Osteocyte (in vitro differentiated cells): ENCODE measurements around the gene AMER2. TPM values are rescaled to one million over a fixed set of nuclear protein-coding genes. Genes with fewer than 3 reads are reported as not detected.
A peak's percentile ranks its signal among the peaks of the same experiment; 100 is the strongest.

Source experiments
- DNase-seq: peaks from one replicate; pipeline ENCODE4 v3.0.0; 2021; ENCODE audit warnings: mixed read lengths; ENCODE audit not compliant: unreplicated experiment; ENCODE audit errors: extremely low spot score
- H3K27ac Mint-ChIP-seq: one replicate; pipeline ENCODE4 v1.8.0; 2021; ENCODE audit warnings: mild to moderate bottlenecking, mixed read lengths; ENCODE audit not compliant: unreplicated experiment
- H3K27me3 Mint-ChIP-seq: one replicate; pipeline ENCODE4 v1.8.0; 2021; ENCODE audit warnings: mixed read lengths; ENCODE audit not compliant: unreplicated experiment
- H3K36me3 Mint-ChIP-seq: one replicate; pipeline ENCODE4 v1.8.0; 2021; ENCODE audit warnings: mixed read lengths; ENCODE audit not compliant: unreplicated experiment
- H3K4me1 Mint-ChIP-seq: one replicate; pipeline ENCODE4 v1.8.0; 2021; ENCODE audit warnings: mixed read lengths; ENCODE audit not compliant: unreplicated experiment
- H3K4me3 Mint-ChIP-seq: one replicate; pipeline ENCODE4 v1.8.0; 2021; ENCODE audit warnings: mild to moderate bottlenecking, moderate library complexity, mixed read lengths; ENCODE audit not compliant: unreplicated experiment
- H3K9me3 Mint-ChIP-seq: one replicate; pipeline ENCODE4 v1.8.0; 2021; ENCODE audit warnings: mixed read lengths; ENCODE audit not compliant: unreplicated experiment
- total RNA-seq: library from RNA; stranded (reverse); gene quantifications from 2 replicates; pipeline ENCODE4 v1.2.1, GENCODE V29; 2021
- TF ChIP-seq, protein P1 (sequence below): fragments of 200-600 bp; sonication (generic); IDR thresholded peaks from 2 replicates; pipeline ENCODE4 v1.5.0; 2021; ENCODE audit warnings: antibody characterized with exemption, mild to moderate bottlenecking, moderate library complexity

AMER2 gene
- total RNA-seq, 1 donor from 2014 or later, result not detected

DNA sequence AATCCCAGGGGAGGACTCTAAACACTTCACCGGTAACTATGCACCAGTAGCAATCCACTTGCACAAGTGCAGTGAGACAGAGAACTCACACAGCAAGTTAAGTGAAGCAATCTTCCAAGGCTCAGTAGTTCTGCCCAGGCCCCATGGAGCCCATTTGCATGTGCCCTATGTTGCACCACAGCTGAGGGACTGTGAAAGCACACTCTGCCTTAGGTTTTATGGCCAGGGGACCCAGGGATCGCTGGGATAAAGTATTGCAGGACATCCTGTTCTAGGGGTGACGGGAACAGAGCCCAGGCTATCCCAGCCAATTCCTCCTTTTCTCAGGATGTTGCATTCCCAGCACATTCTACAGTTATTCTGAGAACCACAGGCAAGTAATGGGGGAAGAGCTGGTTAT, 6.0 kb upstream of the AMER2 start:
- DNase-seq, result peak; percentile 68
- Mint-ChIP-seq H3K9me3 (no peaks in the 10 kb centered on the region), H3K4me1 (no peaks in the 10 kb centered on the region), H3K36me3 (no peaks in the 10 kb centered on the region), H3K4me3 (no peak overlapping the region), H3K27me3 (peaks cover 30% of the 10 kb centered on the region), H3K27ac (no peak overlapping the region)
- TF ChIP-seq, protein P1, sequence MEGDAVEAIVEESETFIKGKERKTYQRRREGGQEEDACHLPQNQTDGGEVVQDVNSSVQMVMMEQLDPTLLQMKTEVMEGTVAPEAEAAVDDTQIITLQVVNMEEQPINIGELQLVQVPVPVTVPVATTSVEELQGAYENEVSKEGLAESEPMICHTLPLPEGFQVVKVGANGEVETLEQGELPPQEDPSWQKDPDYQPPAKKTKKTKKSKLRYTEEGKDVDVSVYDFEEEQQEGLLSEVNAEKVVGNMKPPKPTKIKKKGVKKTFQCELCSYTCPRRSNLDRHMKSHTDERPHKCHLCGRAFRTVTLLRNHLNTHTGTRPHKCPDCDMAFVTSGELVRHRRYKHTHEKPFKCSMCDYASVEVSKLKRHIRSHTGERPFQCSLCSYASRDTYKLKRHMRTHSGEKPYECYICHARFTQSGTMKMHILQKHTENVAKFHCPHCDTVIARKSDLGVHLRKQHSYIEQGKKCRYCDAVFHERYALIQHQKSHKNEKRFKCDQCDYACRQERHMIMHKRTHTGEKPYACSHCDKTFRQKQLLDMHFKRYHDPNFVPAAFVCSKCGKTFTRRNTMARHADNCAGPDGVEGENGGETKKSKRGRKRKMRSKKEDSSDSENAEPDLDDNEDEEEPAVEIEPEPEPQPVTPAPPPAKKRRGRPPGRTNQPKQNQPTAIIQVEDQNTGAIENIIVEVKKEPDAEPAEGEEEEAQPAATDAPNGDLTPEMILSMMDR, result no peak

DNA sequence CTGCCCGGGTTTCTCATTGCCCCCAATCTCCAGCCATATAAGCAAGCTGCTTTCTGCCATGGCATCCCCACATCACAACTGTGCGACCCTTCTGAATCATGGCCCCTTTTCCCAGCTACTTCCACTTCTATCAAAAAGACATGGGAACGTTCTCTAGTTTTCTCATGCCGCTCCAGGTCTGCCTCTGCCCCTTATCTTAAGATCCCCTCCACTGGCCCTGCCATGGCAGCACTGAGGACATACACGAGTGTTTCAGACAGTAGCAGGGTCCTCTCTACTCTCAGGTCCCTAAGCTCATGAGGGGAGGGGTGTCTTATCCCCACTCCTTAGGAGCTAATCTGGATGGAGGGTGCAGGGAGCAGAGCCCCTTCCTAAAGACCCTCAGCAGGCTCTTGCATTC, 5.5 kb upstream of the AMER2 start:
- TF ChIP-seq, protein P1, result no peak
- peak; percentile 70 for DNase-seq
- Mint-ChIP-seq H3K27ac (no peak overlapping the region), H3K9me3 (no peaks in the 10 kb centered on the region), H3K27me3 (peaks cover 33% of the 10 kb centered on the region), H3K36me3 (no peaks in the 10 kb centered on the region), H3K4me1 (no peaks in the 10 kb centered on the region), H3K4me3 (no peak overlapping the region)

DNA sequence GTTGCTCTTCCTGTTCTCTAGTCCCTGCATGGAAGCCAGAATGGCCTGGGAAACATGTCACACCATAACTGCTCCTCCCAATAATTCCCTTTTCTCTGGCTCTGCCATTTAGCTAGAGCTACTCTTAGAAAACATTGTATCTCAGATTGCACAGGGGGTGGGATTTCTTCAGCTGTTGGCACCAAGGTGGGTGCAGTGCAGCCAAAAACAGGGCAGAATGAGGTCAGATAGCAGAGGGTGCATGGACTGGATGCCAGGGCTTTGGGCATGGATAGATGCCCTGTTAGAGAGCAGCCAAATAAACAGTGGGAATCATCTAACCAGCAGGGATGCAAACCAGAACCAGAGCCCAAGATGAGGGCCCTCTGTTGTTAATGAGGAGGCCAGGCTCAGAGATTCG, 4.9 kb upstream of the AMER2 start:
- TF ChIP-seq, protein P1, result no peak
- peaks cover 2% of the 10 kb centered on the region for H3K4me1 Mint-ChIP-seq
- H3K27ac Mint-ChIP-seq, result no peak overlapping the region
- no peaks in the 10 kb centered on the region for H3K9me3 Mint-ChIP-seq
- no peaks in the 10 kb centered on the region for H3K36me3 Mint-ChIP-seq
- peaks cover 39% of the 10 kb centered on the region for H3K27me3 Mint-ChIP-seq
- DNase-seq, result no peak
- no peak overlapping the region for H3K4me3 Mint-ChIP-seq

DNA sequence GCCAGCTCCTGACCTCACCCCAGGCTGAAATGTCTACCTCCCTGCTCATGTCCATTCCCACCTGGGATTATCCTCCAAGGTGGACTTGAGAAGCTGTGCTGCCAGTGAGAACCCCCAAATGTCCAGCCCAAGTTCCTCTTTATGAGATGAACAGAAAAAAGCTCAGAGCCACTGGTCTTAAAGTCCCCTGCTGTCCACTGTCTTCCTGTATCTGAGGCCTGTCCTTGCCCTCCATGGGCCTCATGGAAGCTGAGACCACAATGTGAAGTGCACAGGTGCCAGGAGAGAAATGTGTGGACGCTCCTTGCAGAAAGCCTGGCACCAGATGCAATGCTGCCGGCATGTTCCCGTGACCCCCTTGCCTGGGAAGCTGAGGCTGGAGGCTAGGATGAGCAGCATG, 3.3 kb upstream of the AMER2 start:
- Mint-ChIP-seq H3K27ac (no peak overlapping the region), H3K9me3 (no peaks in the 10 kb centered on the region), H3K4me1 (peaks cover 11% of the 10 kb centered on the region), H3K36me3 (no peaks in the 10 kb centered on the region), H3K27me3 (peaks cover 40% of the 10 kb centered on the region), H3K4me3 (no peak overlapping the region)
- peak; percentile 75 for DNase-seq
- TF ChIP-seq, protein P1, result no peak

DNA sequence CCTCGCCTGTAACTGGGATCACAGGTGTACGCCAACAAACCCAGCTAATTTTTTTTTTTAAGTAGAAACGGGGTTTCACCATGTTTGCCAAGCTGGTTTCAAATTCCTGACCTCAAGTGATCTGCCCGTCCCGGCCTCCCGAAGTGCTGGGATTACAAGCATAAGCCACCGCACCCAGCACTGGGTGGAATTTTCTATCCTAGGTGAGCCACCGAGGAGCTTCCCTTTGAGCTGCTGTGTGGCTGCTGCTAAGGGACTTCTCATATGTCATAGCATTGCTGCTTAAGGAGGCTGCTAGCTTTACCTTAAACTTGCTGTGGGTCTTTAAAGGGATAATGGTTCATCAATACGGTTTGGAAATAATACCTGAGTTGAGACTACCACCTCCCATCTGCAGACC, 2.9 kb upstream of the AMER2 start:
- Mint-ChIP-seq H3K36me3 (no peaks in the 10 kb centered on the region), H3K9me3 (no peaks in the 10 kb centered on the region), H3K27me3 (peaks cover 44% of the 10 kb centered on the region), H3K4me1 (peaks cover 11% of the 10 kb centered on the region), H3K4me3 (no peak overlapping the region), H3K27ac (no peak overlapping the region)
- peak; percentile 53 for DNase-seq
- TF ChIP-seq, protein P1, result no peak
